ENCODE results near the gene CAPS.

Gene CAPS

GRCh38 chr19:5931251-5931650 lies 17.2 kb downstream of the CAPS start:
- Histone ChIP-seq H3K36me3 (ENCODE audit: control insufficient read depth, insufficient read depth, low read length) (peaks cover 16% of the 10 kb centered on the region), H3K56ac (ENCODE audit: low read length) (no peak overlapping the region), H2BK15ac (replicated peaks; ENCODE audit: low read depth) (no peak overlapping the region), H3K23ac (ENCODE audit: low read length) (no peak overlapping the region), H4K5ac (ENCODE audit: low read length) (no peak overlapping the region), H3K27me3 (ENCODE audit: insufficient read depth, low read length, poor library complexity) (no peaks in the 10 kb centered on the region), H3K4ac (ENCODE audit: low read depth, low read length) (no peak overlapping the region), H3K9ac (ENCODE audit: low read length) (no peak overlapping the region), H3K4me3 (ENCODE audit: low read length) (no peak overlapping the region), H2AK5ac (ENCODE audit: low read length) (no peak overlapping the region), H4K8ac (ENCODE audit: low read depth, low read length) (no peak overlapping the region), H3K79me2 (ENCODE audit: control insufficient read depth, insufficient read depth, low read length) (no peaks in the 10 kb centered on the region), H2BK5ac (ENCODE audit: low read length) (no peak overlapping the region), H3K27ac (ENCODE audit: low read depth, low read length) (no peak overlapping the region), H3K79me1 (ENCODE audit: low read length) (peaks cover 8% of the 10 kb centered on the region), H3K4me1 (ENCODE audit: control insufficient read depth, low read depth, low read length) (no peaks in the 10 kb centered on the region), H2BK120ac (ENCODE audit: low read depth, low read length) (no peak overlapping the region), H3K4me2 (ENCODE audit: low read length) (no peak overlapping the region), H3K18ac (ENCODE audit: low read length) (no peak overlapping the region)
- WGBS (ENCODE audit: extremely low coverage, insufficient coverage, low lambda C conversion rate) = no CpG with 5 or more reads among the region's 11 CpGs
- DNase-seq = no peak

GRCh38 chr19:5932146-5932545 lies 18.1 kb downstream of the CAPS start:
- Histone ChIP-seq H3K4ac (ENCODE audit: low read depth, low read length) (no peak overlapping the region), H3K36me3 (ENCODE audit: control insufficient read depth, insufficient read depth, low read length) (peaks cover 14% of the 10 kb centered on the region), H3K79me2 (ENCODE audit: control insufficient read depth, insufficient read depth, low read length) (no peaks in the 10 kb centered on the region), H3K79me1 (ENCODE audit: low read length) (peaks cover 9% of the 10 kb centered on the region), H3K23ac (ENCODE audit: low read length) (no peak overlapping the region), H3K56ac (ENCODE audit: low read length) (no peak overlapping the region), H3K27me3 (ENCODE audit: insufficient read depth, low read length, poor library complexity) (no peaks in the 10 kb centered on the region), H2BK120ac (ENCODE audit: low read depth, low read length) (no peak overlapping the region), H4K5ac (ENCODE audit: low read length) (no peak overlapping the region), H3K4me2 (ENCODE audit: low read length) (no peak overlapping the region), H3K18ac (ENCODE audit: low read length) (no peak overlapping the region), H3K27ac (ENCODE audit: low read depth, low read length) (no peak overlapping the region), H4K8ac (ENCODE audit: low read depth, low read length) (no peak overlapping the region), H3K4me3 (ENCODE audit: low read length) (no peak overlapping the region), H3K9ac (ENCODE audit: low read length) (no peak overlapping the region), H2BK5ac (ENCODE audit: low read length) (no peak overlapping the region), H3K4me1 (ENCODE audit: control insufficient read depth, low read depth, low read length) (no peaks in the 10 kb centered on the region), H2BK15ac (replicated peaks; ENCODE audit: low read depth) (no peak overlapping the region), H2AK5ac (ENCODE audit: low read length) (no peak overlapping the region)
- WGBS (ENCODE audit: extremely low coverage, insufficient coverage, low lambda C conversion rate) = no CpG with 5 or more reads among the region's 18 CpGs
- no peak for DNase-seq

- Histone ChIP-seq H3K4me3 (ENCODE audit: low read length) (no peak overlapping the region), H3K79me2 (ENCODE audit: control insufficient read depth, insufficient read depth, low read length) (no peaks in the 10 kb centered on the region), H3K4me2 (ENCODE audit: low read length) (no peak overlapping the region), H3K36me3 (ENCODE audit: control insufficient read depth, insufficient read depth, low read length) (peaks cover 11% of the 10 kb centered on the region), H3K56ac (ENCODE audit: low read length) (no peak overlapping the region), H3K27me3 (ENCODE audit: insufficient read depth, low read length, poor library complexity) (no peaks in the 10 kb centered on the region), H4K5ac (ENCODE audit: low read length) (no peak overlapping the region), H2BK120ac (ENCODE audit: low read depth, low read length) (no peak overlapping the region), H3K4ac (ENCODE audit: low read depth, low read length) (no peak overlapping the region), H4K8ac (ENCODE audit: low read depth, low read length) (no peak overlapping the region), H3K4me1 (ENCODE audit: control insufficient read depth, low read depth, low read length) (no peaks in the 10 kb centered on the region), H3K27ac (ENCODE audit: low read depth, low read length) (no peak overlapping the region), H2BK5ac (ENCODE audit: low read length) (no peak overlapping the region), H2BK15ac (replicated peaks; ENCODE audit: low read depth) (no peak overlapping the region), H3K79me1 (ENCODE audit: low read length) (peaks cover 9% of the 10 kb centered on the region), H3K9ac (ENCODE audit: low read length) (no peak overlapping the region), H2AK5ac (ENCODE audit: low read length) (no peak overlapping the region), H3K18ac (ENCODE audit: low read length) (no peak overlapping the region), H3K23ac (ENCODE audit: low read length) (no peak overlapping the region)
- no peak for DNase-seq
- WGBS (ENCODE audit: extremely low coverage, insufficient coverage, low lambda C conversion rate) = no CpG with 5 or more reads among the region's 21 CpGs
Measured at GRCh38 chr19:5932609-5933262, 18.7 kb downstream of the CAPS start.

- no peak overlapping the region for H3K18ac ChIP-seq (ENCODE audit: low read length)
- H3K4ac ChIP-seq (ENCODE audit: low read depth, low read length) = no peak overlapping the region
- H3K27ac ChIP-seq (ENCODE audit: low read depth, low read length) = no peak overlapping the region
- no peak overlapping the region for H3K4me3 ChIP-seq (ENCODE audit: low read length)
- H3K56ac ChIP-seq (ENCODE audit: low read length) = no peak overlapping the region
- H3K4me1 ChIP-seq (ENCODE audit: control insufficient read depth, low read depth, low read length) = no peaks in the 10 kb centered on the region
- no peak overlapping the region for H2BK15ac ChIP-seq (replicated peaks; ENCODE audit: low read depth)
- DNase-seq = no peak
- no peak overlapping the region for H3K9ac ChIP-seq (ENCODE audit: low read length)
- no peak overlapping the region for H3K23ac ChIP-seq (ENCODE audit: low read length)
- no peak overlapping the region for H2BK5ac ChIP-seq (ENCODE audit: low read length)
- no peak overlapping the region for H2AK5ac ChIP-seq (ENCODE audit: low read length)
- H2BK120ac ChIP-seq (ENCODE audit: low read depth, low read length) = no peak overlapping the region
- H3K36me3 ChIP-seq (ENCODE audit: control insufficient read depth, insufficient read depth, low read length) = peaks cover 8% of the 10 kb centered on the region
- H3K27me3 ChIP-seq (ENCODE audit: insufficient read depth, low read length, poor library complexity) = no peaks in the 10 kb centered on the region
- H3K4me2 ChIP-seq (ENCODE audit: low read length) = no peak overlapping the region
- peaks cover 9% of the 10 kb centered on the region for H3K79me1 ChIP-seq (ENCODE audit: low read length)
- H3K79me2 ChIP-seq (ENCODE audit: control insufficient read depth, insufficient read depth, low read length) = no peaks in the 10 kb centered on the region
- H4K5ac ChIP-seq (ENCODE audit: low read length) = no peak overlapping the region
- no peak overlapping the region for H4K8ac ChIP-seq (ENCODE audit: low read depth, low read length)
- no CpG with 5 or more reads among the region's 20 CpGs for WGBS (ENCODE audit: extremely low coverage, insufficient coverage, low lambda C conversion rate)
Measured at GRCh38 chr19:5933391-5934068, 19.5 kb downstream of the CAPS start.

GRCh38 chr19:5934069-5934401 lies 20.0 kb downstream of the CAPS start:
- Histone ChIP-seq H3K36me3 (ENCODE audit: control insufficient read depth, insufficient read depth, low read length) (peaks cover 8% of the 10 kb centered on the region), H4K8ac (ENCODE audit: low read depth, low read length) (no peak overlapping the region), H2BK120ac (ENCODE audit: low read depth, low read length) (no peak overlapping the region)

More at GRCh38 chr19:5934069-5934401, 20.0 kb downstream of the CAPS start:
- Histone ChIP-seq H3K18ac (ENCODE audit: low read length) (no peak overlapping the region), H2BK15ac (replicated peaks; ENCODE audit: low read depth) (no peak overlapping the region), H3K56ac (ENCODE audit: low read length) (no peak overlapping the region), H3K27ac (ENCODE audit: low read depth, low read length) (no peak overlapping the region), H2BK5ac (ENCODE audit: low read length) (no peak overlapping the region), H3K9ac (ENCODE audit: low read length) (no peak overlapping the region), H3K4me1 (ENCODE audit: control insufficient read depth, low read depth, low read length) (no peaks in the 10 kb centered on the region), H3K79me2 (ENCODE audit: control insufficient read depth, insufficient read depth, low read length) (no peaks in the 10 kb centered on the region), H2AK5ac (ENCODE audit: low read length) (no peak overlapping the region), H3K4ac (ENCODE audit: low read depth, low read length) (no peak overlapping the region), H3K4me2 (ENCODE audit: low read length) (no peak overlapping the region), H3K79me1 (ENCODE audit: low read length) (peaks cover 9% of the 10 kb centered on the region), H3K27me3 (ENCODE audit: insufficient read depth, low read length, poor library complexity) (no peaks in the 10 kb centered on the region), H3K23ac (ENCODE audit: low read length) (no peak overlapping the region), H4K5ac (ENCODE audit: low read length) (no peak overlapping the region), H3K4me3 (ENCODE audit: low read length) (no peak overlapping the region)
- DNase-seq = no peak
- WGBS (ENCODE audit: extremely low coverage, insufficient coverage, low lambda C conversion rate) = no CpG with 5 or more reads among the region's 5 CpGs

Data from mesendoderm (in vitro differentiated cells).